ENCODE data around the gene TWF2.

DNA sequence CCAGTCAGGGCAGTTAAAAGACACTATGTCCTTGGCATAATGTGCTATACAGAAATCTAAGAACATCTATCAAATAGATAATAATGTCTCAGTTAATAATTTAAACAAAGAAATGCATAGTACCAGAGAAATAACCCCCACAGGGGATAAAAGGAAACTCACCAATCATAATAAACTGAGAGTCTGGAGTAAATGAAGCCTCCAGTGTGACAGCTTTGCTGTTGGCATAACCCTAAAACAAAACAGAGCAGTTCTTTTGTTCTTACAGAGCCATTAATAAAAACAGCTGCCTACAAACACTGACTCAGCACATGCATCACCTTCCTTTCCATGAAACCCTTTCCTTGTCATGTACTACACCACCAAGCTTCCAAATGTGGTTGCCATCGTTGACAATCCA is 20.1 kb upstream of the TWF2 start:
- TF ChIP-seq GATA2 (IDR thresholded peaks at IDR 0.05; ENCODE audit: low read depth, low read length) (no peak), GATA3 (IDR thresholded peaks at IDR 0.05; ENCODE audit: low read depth, low read length) (no peak)
